GM18508 (cell line): ENCODE data around the gene ZNF37A.
"Not testable (repeated sequence)": the region's sequence is repeated elsewhere in the genome, so short reads cannot be mapped to it uniquely, and the experiment has no call there.

Experiments
- ATAC-seq: cut with Tn5 transposase; IDR thresholded peaks from one replicate; pipeline ENCODE4 v1.9.1; 2021; ENCODE audit warnings: moderate number of reproducible peaks; ENCODE audit not compliant: insufficient read depth, unreplicated experiment

Gene ZNF37A

DNA sequence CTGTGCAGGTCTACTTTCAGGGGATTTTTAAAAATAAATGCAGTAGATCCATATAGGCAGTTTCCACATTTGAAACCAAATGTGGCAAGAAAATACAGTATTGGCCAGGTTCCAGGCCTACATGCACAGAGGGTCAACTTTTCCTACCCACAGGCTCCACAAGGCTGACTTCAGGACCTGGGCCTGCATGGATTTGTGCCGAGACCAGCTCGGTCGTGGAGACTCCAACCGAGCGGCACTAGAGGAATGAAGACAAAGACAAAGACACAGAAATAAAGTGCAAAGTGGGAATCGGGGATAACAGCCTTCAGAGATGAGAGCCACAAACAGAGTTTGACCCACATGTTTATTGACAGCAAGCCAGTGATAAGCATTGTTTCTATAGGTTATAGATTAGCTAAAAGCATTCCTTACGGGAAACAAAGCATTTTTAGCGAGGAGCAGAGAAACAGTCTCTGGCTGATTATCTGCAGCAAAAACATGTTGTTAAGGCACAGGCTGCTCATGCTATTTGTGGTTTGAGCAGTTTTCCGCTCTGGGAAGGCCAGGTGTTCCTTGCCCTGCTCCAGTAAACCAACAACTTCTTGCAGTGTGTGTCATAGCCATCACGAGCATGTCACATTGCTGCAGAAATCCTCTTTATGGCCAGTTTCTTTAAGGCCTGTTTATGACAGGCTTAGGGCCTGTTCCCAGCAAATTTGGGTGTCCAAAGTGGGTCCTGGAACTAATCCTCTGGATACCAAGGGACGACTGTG lies 52.6 kb downstream of the ZNF37A start:
- ATAC-seq: no peak

DNA sequence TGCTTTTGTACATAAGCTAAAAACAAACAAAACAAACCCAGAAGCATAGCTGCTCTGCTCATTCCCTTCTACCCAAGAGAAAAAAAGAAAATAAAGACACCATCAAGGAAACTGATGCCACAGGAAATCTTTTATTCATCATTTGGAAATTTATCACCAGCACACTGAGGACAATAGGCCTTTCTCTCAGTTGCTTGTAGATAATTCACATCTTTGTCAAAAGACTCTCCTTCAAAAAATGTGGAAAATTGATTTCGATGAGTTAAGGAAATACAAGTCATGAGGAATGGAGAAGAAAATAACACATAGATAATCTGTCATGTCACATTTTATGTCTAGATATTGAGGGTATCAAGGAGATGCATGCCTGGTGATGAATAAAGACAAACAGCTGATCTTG lies 53.5 kb downstream of the ZNF37A start:
- no peak for ATAC-seq

GRCh38 chr10:38150891-38151463 lies 56.8 kb downstream of the ZNF37A start:
- ATAC-seq: not testable (repeated sequence)

DNA sequence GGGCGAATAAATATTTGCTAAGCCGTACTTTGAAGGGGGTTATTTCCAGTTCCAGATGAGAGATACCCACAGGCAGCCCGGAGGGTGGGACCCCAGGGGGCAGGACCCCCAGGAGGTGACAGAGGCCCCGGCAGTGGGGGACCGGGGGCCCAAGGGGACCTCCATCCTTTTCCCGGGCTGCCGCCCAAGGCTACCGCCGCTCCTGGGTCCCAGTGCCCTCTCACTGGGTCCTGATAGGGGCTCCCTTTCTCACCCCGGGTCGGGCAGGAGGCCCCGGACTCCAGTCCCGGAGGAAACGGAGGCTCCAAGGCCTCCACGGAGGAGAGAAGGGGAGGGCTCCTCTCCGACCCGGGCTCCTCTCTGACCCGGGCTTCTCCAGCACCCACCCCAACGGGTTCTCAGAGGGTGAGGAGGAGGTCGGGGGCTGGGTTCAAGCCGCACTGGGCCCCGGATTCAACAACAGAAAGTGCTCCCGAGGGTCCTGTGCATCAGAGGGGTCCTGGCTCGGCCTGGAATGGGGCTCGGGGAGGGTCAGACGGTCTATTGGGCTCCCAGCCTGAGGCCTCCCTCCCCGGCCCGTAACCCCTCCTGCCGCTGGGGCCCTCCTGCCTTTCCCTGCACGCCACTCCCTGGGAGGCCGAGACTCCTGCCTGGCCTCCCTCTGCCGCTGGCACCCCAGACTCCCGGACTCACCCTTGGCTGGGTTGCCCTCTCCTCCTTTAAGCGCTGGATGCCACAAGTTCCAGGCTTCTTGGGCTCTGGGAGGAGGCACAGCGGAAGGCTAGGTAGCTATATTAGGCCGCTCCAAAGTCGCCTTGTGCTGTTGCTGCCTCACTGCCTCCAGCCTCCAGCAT lies 62.5 kb downstream of the ZNF37A start:
- no peak for ATAC-seq

DNA sequence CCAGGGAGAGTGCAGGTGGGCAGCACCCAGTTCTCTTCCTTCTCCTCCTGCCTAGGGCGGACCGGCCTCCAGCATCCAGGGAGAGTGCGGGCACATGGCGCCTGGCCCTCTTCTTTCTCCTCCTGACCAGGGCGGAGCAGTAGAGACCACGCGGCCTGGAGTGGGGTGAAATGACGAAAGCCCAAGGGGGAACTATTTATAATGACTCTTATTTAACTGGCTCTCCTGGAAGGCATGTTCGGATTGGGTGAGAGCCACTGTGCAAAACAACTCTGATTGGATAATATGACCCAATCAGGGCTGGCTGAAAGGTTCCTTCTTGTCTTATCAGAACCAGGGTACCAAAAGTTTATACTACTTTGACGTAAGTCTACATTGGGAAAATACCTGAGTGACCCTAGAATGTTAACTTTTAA lies 63.1 kb downstream of the ZNF37A start:
- ATAC-seq: no peak

DNA sequence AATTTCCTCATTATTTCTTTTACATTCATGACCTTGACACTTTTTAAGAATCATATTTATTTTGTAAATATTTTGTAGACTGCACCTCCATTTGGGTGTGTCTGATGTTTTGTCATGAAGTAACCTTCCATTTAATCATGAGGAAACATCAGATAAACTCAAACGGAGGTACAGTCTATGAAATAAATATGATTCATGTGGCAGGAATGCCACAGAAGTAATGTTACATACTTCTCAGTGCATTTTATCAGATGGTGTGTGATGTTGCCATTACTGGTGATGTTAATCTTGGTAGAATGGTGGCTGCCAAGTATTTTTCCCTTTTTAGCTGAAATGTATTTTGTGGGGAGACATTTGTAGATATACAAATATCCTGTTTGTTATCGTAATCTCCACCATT lies 64.9 kb downstream of the ZNF37A start:
- no peak for ATAC-seq

DNA sequence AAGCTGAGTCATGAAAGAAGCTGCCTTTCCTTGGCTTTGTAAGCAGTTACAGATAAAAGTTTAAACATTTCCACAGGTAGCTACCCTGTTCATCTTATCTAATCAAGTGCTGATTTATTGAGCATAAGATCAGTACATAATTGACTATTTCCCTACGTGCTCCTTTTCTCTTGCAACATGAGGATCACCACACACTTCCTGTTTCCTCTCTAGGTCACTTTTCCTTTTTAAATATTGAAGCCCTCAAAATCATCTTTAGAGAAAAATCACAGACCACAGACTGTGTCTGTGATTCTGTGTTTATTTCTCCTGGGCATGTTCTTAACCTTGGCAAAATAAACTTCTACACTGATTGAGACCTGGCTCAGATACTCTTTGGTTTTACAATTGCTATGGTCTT lies 69.5 kb downstream of the ZNF37A start:
- ATAC-seq: no peak

GRCh38 chr10:38174336-38174735 lies 80.2 kb downstream of the ZNF37A start:
- ATAC-seq: no peak

- ATAC-seq: no peak
Observed at GRCh38 chr10:38184477-38184876, 90.3 kb downstream of the ZNF37A start.
